Measurements from ENCODE around the gene MICALL1.

Gene MICALL1

DNA sequence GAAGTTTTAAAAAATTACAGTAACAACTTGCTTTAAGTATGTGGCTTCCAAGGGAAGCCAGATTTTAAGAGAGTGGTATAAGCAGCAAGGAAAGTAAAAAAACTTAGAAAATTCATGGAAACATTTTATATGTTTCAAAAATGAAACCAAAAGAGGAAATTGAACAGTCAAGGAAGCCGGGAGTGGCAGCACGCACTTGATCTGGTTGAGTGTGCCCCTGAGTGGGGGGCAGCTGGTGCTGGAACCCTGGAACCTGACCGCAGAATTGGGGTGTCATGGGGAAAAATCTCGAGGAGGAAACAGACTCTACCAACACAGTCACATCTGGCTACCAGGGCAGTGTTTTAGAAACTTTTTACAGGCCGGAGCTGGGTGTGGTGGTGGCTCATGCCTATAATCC is 14.0 kb downstream of the MICALL1 start:
- H3K27me3 ChIP-seq (ENCODE audit: control insufficient read depth, insufficient read depth, low read length, poor library complexity, severe bottlenecking) = no peaks in the 10 kb centered on the region
- no peaks in the 10 kb centered on the region for H3K9me3 ChIP-seq (ENCODE audit: control insufficient read depth, low read length)
- no peaks in the 10 kb centered on the region for H3K4me1 ChIP-seq (ENCODE audit: control insufficient read depth, insufficient read depth, low read length)
- H3K27ac ChIP-seq (ENCODE audit: insufficient read depth, low read depth, low read length, poor library complexity, severe bottlenecking) = no peak overlapping the region
- 92 to 95% methylated on average over 5 of the region's 5 CpGs for WGBS, 2 experiments
- peaks cover 8% of the 10 kb centered on the region for H3K36me3 ChIP-seq (ENCODE audit: control insufficient read depth, insufficient read depth, low read length)
- no peak overlapping the region for H3K4me3 ChIP-seq (ENCODE audit: insufficient read depth, low read depth, low read length)

DNA sequence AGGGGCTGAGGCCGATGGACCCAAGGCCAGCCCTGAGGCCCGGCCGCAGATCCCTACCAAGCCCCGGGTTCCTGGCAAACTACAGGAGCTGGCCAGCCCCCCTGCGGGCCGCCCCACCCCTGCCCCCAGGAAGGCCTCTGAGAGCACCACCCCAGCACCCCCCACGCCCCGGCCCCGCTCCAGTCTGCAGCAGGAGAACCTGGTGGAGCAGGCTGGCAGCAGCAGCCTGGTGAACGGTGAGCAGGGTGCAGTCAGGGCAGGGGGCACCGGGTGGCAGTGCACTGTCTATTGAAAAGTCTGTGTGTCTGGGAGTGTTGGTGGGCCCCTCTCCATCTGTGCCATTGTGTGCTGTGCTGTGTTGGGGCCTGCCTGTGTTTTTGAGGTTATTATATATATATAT is 16.1 kb downstream of the MICALL1 start:
- H3K27ac ChIP-seq (ENCODE audit: insufficient read depth, low read depth, low read length, poor library complexity, severe bottlenecking) = no peak overlapping the region
- no peaks in the 10 kb centered on the region for H3K27me3 ChIP-seq (ENCODE audit: control insufficient read depth, insufficient read depth, low read length, poor library complexity, severe bottlenecking)
- no peak overlapping the region for H3K4me3 ChIP-seq (ENCODE audit: insufficient read depth, low read depth, low read length)
- no peaks in the 10 kb centered on the region for H3K9me3 ChIP-seq (ENCODE audit: control insufficient read depth, low read length)
- WGBS, 2 experiments = 93 to 96% methylated on average over 11 of the region's 11 CpGs
- H3K4me1 ChIP-seq (ENCODE audit: control insufficient read depth, insufficient read depth, low read length) = no peaks in the 10 kb centered on the region
- H3K36me3 ChIP-seq (ENCODE audit: control insufficient read depth, insufficient read depth, low read length) = peaks cover 8% of the 10 kb centered on the region

DNA sequence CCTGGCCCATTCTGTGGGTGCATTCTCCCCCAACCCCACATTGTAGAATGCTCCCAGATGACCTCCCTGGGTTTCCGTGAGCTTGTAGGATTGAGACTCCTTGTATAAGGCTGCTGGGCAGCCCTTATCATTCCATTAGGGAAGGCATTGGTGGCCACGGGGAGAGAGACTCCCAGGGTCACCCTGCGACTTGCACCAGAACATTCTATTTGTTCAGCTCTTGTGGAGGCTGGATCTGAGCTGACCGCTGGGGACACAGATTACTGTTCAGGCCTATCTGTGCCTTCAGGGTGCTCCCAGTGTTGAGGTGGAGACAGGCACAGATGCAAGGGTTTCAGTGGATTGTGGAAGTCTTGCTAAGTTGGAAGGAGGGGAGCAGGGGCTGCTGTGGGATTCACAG is 17.8 kb downstream of the MICALL1 start:
- Histone ChIP-seq H3K27ac (ENCODE audit: insufficient read depth, low read depth, low read length, poor library complexity, severe bottlenecking) (no peak overlapping the region), H3K4me1 (ENCODE audit: control insufficient read depth, insufficient read depth, low read length) (no peaks in the 10 kb centered on the region), H3K27me3 (ENCODE audit: control insufficient read depth, insufficient read depth, low read length, poor library complexity, severe bottlenecking) (no peaks in the 10 kb centered on the region), H3K9me3 (ENCODE audit: control insufficient read depth, low read length) (no peaks in the 10 kb centered on the region), H3K36me3 (ENCODE audit: control insufficient read depth, insufficient read depth, low read length) (peaks cover 2% of the 10 kb centered on the region), H3K4me3 (ENCODE audit: insufficient read depth, low read depth, low read length) (no peak overlapping the region)
- 91 to 94% methylated on average over 4 of the region's 4 CpGs for WGBS, 2 experiments

DNA sequence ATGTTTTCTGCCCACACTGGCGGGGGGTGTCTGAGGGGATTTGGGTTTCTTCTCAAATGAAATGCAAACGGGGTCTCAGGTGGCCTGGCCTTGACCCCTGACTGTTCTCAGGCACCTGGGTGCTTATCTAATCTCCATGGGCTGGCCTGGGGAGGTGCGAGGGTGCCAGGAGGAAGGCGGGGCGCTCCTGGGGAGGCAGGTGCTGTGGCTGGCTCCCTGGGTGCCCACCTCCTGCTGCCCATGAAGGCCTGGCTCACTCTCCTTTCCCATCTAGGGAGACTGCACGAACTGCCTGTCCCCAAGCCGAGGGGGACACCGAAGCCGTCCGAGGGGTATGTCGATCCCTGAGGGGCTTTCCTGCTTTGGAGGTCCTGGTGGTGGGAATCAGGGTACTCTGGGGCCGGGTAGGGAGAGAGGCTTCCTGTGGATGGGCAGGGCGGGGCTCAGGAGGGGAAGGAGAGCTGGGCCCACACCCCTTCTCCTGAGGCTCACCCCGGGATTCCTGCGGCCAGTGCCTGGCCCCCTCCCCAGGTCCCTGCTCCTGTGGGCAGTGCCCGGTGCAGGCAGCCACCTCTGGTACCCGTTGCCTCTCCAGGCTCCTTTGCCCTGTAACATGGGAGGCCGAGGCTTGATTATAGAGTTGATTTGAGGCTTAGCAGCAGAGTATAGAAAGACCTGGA is 18.4 kb downstream of the MICALL1 start:
- WGBS, 2 experiments = 93 to 96% methylated on average over 18 of the region's 18 CpGs
- Histone ChIP-seq H3K36me3 (ENCODE audit: control insufficient read depth, insufficient read depth, low read length) (no peaks in the 10 kb centered on the region), H3K4me1 (ENCODE audit: control insufficient read depth, insufficient read depth, low read length) (no peaks in the 10 kb centered on the region), H3K9me3 (ENCODE audit: control insufficient read depth, low read length) (no peaks in the 10 kb centered on the region), H3K4me3 (ENCODE audit: insufficient read depth, low read depth, low read length) (no peak overlapping the region), H3K27ac (ENCODE audit: insufficient read depth, low read depth, low read length, poor library complexity, severe bottlenecking) (no peak overlapping the region), H3K27me3 (ENCODE audit: control insufficient read depth, insufficient read depth, low read length, poor library complexity, severe bottlenecking) (no peaks in the 10 kb centered on the region)

- Histone ChIP-seq H3K4me1 (ENCODE audit: control insufficient read depth, insufficient read depth, low read length) (no peaks in the 10 kb centered on the region), H3K9me3 (ENCODE audit: control insufficient read depth, low read length) (no peaks in the 10 kb centered on the region), H3K36me3 (ENCODE audit: control insufficient read depth, insufficient read depth, low read length) (no peaks in the 10 kb centered on the region), H3K4me3 (ENCODE audit: insufficient read depth, low read depth, low read length) (no peak overlapping the region), H3K27ac (ENCODE audit: insufficient read depth, low read depth, low read length, poor library complexity, severe bottlenecking) (no peak overlapping the region), H3K27me3 (ENCODE audit: control insufficient read depth, insufficient read depth, low read length, poor library complexity, severe bottlenecking) (no peaks in the 10 kb centered on the region)
- 88% methylated on average over 3 of the region's 3 CpGs for WGBS, 2 experiments
Observed at GRCh38 chr22:37925330-37925729, 19.2 kb downstream of the MICALL1 start.

DNA sequence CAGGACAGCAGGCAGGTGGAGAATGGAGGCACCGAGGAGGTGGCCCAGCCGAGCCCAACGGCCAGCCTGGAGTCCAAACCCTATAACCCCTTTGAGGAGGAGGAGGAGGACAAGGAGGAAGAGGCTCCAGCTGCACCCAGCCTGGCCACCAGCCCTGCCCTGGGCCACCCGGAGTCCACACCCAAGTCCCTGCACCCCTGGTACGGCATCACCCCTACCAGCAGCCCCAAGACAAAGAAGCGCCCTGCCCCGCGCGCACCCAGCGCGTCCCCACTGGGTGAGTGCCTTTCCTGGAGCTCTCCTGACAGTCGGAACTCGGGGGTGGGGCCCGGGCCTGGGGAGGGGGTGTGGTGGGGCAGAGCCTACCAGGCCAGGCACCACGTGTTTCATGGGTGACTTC is 19.7 kb downstream of the MICALL1 start:
- no peaks in the 10 kb centered on the region for H3K27me3 ChIP-seq (ENCODE audit: control insufficient read depth, insufficient read depth, low read length, poor library complexity, severe bottlenecking)
- 95 to 96% methylated on average over 15 of the region's 15 CpGs for WGBS, 2 experiments
- H3K9me3 ChIP-seq (ENCODE audit: control insufficient read depth, low read length) = no peaks in the 10 kb centered on the region
- no peak overlapping the region for H3K27ac ChIP-seq (ENCODE audit: insufficient read depth, low read depth, low read length, poor library complexity, severe bottlenecking)
- no peaks in the 10 kb centered on the region for H3K4me1 ChIP-seq (ENCODE audit: control insufficient read depth, insufficient read depth, low read length)
- no peak overlapping the region for H3K4me3 ChIP-seq (ENCODE audit: insufficient read depth, low read depth, low read length)
- H3K36me3 ChIP-seq (ENCODE audit: control insufficient read depth, insufficient read depth, low read length) = no peaks in the 10 kb centered on the region

GRCh38 chr22:37926358-37926757 is 20.3 kb downstream of the MICALL1 start:
- Histone ChIP-seq H3K27me3 (ENCODE audit: control insufficient read depth, insufficient read depth, low read length, poor library complexity, severe bottlenecking) (no peaks in the 10 kb centered on the region), H3K27ac (ENCODE audit: insufficient read depth, low read depth, low read length, poor library complexity, severe bottlenecking) (no peak overlapping the region), H3K36me3 (ENCODE audit: control insufficient read depth, insufficient read depth, low read length) (no peaks in the 10 kb centered on the region), H3K4me3 (ENCODE audit: insufficient read depth, low read depth, low read length) (no peak overlapping the region), H3K9me3 (ENCODE audit: control insufficient read depth, low read length) (no peaks in the 10 kb centered on the region), H3K4me1 (ENCODE audit: control insufficient read depth, insufficient read depth, low read length) (no peaks in the 10 kb centered on the region)
- WGBS, 2 experiments = 94 to 95% methylated on average over 7 of the region's 7 CpGs

DNA sequence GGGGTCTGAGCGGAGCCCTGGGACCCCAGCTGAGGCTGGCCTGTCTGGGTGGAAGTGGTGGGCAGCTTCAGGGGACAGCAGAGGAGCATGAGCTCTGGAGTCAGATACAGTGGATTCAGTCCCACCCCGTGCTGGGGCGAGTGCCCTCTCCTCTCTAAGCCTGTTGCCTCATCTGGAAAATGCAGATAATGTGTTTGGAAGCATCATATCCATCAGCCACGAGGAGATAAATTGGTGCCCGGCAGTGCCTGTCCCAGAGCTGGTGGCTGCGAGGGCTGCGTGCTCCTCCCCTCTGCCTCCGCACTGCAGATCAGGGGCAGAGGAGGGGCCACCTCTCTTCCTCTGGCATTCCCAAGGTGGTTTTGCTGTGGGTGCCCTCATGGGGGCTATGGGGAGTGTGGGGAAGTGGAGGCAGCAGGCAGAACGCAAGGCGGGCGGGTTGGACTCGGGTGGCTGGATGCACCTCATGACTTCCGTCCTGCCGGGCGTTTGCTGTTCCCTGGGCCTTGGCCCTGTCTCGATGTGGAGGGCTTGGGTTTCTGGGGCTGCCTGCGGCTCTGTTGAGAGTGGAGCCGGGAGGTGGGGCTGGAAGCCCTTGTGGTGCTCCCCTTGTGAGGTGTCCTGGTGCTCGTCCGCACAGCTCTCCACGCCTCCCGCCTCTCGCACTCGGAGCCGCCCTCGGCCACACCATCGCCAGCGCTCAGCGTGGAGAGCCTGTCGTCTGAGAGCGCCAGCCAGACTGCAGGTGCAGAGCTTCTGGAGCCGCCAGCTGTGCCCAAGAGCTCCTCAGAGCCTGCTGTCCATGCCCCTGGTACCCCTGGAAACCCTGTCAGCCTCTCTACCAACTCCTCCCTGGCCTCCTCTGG is 20.9 kb downstream of the MICALL1 start:
- Histone ChIP-seq H3K9me3 (ENCODE audit: control insufficient read depth, low read length) (no peaks in the 10 kb centered on the region), H3K4me3 (ENCODE audit: insufficient read depth, low read depth, low read length) (no peak overlapping the region), H3K27ac (ENCODE audit: insufficient read depth, low read depth, low read length, poor library complexity, severe bottlenecking) (no peak overlapping the region), H3K36me3 (ENCODE audit: control insufficient read depth, insufficient read depth, low read length) (no peaks in the 10 kb centered on the region), H3K4me1 (ENCODE audit: control insufficient read depth, insufficient read depth, low read length) (no peaks in the 10 kb centered on the region), H3K27me3 (ENCODE audit: control insufficient read depth, insufficient read depth, low read length, poor library complexity, severe bottlenecking) (no peaks in the 10 kb centered on the region)
- WGBS, 2 experiments = 94% methylated on average over 32 of the region's 32 CpGs

DNA sequence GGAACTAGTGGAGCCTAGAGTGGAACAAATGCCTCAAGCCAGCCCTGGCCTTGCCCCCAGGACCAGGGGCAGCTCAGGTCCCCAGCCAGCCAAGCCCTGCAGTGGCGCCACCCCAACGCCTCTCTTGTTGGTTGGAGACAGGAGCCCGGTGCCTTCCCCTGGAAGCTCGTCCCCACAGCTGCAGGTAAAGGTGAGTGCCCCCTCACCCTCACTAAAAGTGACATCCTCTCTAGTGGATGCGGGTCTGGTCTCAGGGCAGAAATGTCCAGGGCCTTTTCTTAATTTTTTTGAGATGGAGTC is 21.5 kb downstream of the MICALL1 start:
- no peaks in the 10 kb centered on the region for H3K27me3 ChIP-seq (ENCODE audit: control insufficient read depth, insufficient read depth, low read length, poor library complexity, severe bottlenecking)
- H3K36me3 ChIP-seq (ENCODE audit: control insufficient read depth, insufficient read depth, low read length) = no peaks in the 10 kb centered on the region
- WGBS, 2 experiments = 95 to 96% methylated on average over 5 of the region's 5 CpGs
- no peaks in the 10 kb centered on the region for H3K4me1 ChIP-seq (ENCODE audit: control insufficient read depth, insufficient read depth, low read length)
- H3K4me3 ChIP-seq (ENCODE audit: insufficient read depth, low read depth, low read length) = no peak overlapping the region
- no peak overlapping the region for H3K27ac ChIP-seq (ENCODE audit: insufficient read depth, low read depth, low read length, poor library complexity, severe bottlenecking)
- no peaks in the 10 kb centered on the region for H3K9me3 ChIP-seq (ENCODE audit: control insufficient read depth, low read length)

- Histone ChIP-seq H3K36me3 (ENCODE audit: control insufficient read depth, insufficient read depth, low read length) (no peaks in the 10 kb centered on the region), H3K4me1 (ENCODE audit: control insufficient read depth, insufficient read depth, low read length) (no peaks in the 10 kb centered on the region), H3K27ac (ENCODE audit: insufficient read depth, low read depth, low read length, poor library complexity, severe bottlenecking) (no peak overlapping the region), H3K4me3 (ENCODE audit: insufficient read depth, low read depth, low read length) (no peak overlapping the region), H3K27me3 (ENCODE audit: control insufficient read depth, insufficient read depth, low read length, poor library complexity, severe bottlenecking) (no peaks in the 10 kb centered on the region), H3K9me3 (ENCODE audit: control insufficient read depth, low read length) (no peaks in the 10 kb centered on the region)
- 95 to 97% methylated on average over 5 of the region's 5 CpGs for WGBS, 2 experiments
Observed at GRCh38 chr22:37929390-37929789, 23.3 kb downstream of the MICALL1 start.
